ENCODE results near the gene RBM3. TPM values are rescaled to one million over a fixed set of nuclear protein-coding genes. Genes with fewer than 3 reads are reported as not detected.

Gene RBM3
- total and polyA plus RNA-seq, 2 of the 8 experiments (the other 6 are each of a cell fraction or from before 2014, with no cell fraction given): 99.6 to 164 TPM

- TF ChIP-seq TEAD4 (IDR thresholded peaks at IDR 0.05; ENCODE audit: low read depth, low read length): no peak
- TF ChIP-seq CHD1 (IDR thresholded peaks at IDR 0.05; ENCODE audit: low read depth, low read length): no peak
These were observed 14.6 kb upstream of the RBM3 start (continued) for GRCh38 chrX:48559636-48560035.
